Hippocampal formation (tissue), 2 donors: ENCODE results near the gene SDR42E2.
"Not testable (repeated sequence)": the region's sequence is repeated elsewhere in the genome, so short reads cannot be mapped to it uniquely, and the experiment has no call there.

Experiments
- DNase-seq, 2 donors: peaks; one replicate each; lab custom pipeline; 2025; lab: John Stamatoyannopoulos, UW

Gene SDR42E2

GRCh38 chr16:22191532-22192260 is 29.4 kb downstream of the SDR42E2 start:
- peak; percentile 14 to 63 for DNase-seq

DNA sequence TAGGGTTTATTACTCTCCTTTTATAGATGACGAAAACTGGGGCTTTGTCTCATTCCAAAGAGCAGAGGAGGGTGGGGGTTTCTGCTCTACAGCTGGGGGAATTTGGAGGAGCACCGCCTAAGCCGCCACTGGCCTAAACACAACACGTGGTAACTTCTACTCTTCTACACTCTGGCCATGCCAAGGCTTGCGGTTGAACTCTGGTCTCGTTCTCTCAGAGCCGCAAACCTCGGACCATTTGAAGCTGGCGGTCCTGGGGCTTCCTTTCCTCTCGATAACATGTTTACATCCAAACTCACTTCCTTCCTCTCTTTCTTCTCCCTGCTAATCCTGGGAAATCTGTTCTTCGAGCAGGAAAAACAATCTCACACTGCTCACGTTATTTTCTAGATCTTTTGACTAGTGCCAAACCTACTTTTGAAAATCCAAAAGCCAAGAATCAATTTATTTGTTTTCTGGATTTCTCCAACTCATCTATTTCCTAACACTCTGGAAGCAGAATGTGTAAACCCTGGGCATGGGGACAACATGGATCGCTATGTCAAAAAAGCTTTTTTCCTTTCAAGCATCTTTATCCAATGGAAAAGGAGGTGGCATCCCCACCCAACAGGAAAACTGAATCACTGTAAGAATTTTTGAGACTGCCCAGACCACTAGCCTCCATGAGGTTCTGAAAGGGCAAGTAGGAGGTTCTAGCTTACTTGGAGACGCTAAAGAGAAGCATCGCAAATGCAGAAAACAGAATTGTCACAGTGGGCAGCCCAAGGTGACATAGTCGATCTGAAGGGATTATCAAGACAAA is 30.2 kb downstream of the SDR42E2 start:
- DNase-seq: peak; percentile 30 to 42

DNA sequence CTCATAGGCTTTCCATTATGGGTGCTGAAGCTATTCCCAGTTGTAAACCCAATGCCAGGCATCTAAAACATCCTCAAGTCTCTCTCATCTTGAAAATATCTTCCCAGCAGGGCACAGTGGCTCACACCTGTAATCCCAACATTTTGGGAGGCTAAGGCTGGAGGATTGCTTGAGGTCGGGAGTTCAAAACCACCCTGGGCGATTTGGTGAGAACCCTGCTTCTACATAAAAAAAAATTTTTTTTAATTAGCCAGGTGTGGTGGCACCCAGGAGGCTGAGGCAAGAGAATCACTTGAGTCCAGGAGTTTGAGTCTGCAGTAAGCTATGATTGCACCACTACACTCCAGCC is 30.7 kb downstream of the SDR42E2 start:
- no peak for DNase-seq

DNA sequence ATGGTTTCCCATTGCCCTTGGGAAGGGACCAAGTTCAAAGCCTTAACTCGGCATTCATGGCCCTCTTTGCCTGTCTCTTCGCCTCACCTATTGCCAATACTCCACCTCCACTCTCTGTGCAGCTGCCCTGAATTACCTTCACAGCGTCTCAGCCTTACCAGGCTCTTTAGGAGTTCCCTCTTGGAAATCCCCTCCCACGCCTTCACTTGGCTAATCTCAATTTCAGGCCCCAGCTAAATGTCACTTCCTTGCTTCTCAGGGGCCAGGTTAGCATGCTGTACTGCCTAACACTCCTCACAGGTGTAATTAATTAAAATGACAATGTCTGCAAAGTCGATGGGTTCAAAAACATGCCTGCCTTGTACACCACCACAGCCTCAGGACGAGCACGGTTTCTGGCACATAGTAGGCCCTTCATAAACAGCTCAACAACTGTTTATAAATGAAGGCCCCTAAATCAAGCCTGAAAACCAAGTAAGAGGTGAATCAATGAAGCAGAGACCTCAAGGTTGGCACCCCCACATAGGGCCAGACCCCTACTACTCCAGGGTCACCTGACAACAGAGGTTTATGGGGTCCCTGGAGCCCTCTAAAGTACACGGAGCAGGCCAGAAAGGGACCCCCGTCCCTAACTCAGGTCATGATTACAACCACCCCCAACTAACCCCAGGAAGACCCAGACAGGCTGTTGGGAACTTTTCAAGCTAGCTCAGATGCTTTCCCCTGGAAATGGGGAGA is 32.6 kb downstream of the SDR42E2 start:
- no peak for DNase-seq

- DNase-seq: no peak
Observed at GRCh38 chr16:22195445-22195694, 33.1 kb downstream of the SDR42E2 start.

DNA sequence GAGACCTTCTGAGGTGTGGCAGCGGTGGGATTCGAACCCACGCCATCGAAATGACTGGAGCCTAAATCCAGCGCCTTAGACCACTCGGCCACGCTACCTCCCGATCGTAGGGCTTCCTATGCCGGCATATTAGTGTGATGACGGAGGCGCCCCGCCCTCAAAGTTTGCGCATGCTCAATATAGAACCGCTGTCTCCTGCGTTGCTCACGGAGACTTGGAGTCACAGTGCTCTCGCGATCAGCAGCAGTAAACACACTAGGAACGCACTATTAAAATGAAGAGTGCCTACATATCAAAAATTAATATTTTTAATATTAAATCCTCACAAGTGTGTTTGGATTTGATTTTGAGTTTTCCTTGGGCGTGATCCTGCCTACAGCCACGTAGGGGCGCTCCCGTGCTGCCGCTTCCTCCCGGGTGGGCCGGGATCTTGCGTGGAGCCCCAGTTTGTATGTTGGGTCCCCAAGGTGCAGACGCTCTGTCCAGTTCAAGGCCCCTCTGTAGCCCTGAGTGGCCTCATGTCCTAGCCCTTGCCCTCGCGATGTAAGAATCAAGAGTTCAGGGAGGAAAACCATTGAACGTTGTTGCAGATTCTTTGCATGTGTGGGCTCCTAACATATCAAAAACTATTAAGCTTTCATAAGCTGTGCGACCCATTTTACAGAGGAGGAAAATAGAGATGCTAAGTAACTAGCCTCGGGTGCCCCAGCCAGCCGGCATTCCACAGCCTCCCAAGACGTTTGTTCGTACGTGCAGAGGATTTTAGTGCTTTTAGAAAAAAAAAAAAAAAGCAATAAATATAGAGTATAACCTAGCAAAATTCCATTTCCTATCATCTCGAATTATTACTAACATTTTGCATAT is 33.6 kb downstream of the SDR42E2 start:
- peak; percentile 86 to 87 for DNase-seq

DNA sequence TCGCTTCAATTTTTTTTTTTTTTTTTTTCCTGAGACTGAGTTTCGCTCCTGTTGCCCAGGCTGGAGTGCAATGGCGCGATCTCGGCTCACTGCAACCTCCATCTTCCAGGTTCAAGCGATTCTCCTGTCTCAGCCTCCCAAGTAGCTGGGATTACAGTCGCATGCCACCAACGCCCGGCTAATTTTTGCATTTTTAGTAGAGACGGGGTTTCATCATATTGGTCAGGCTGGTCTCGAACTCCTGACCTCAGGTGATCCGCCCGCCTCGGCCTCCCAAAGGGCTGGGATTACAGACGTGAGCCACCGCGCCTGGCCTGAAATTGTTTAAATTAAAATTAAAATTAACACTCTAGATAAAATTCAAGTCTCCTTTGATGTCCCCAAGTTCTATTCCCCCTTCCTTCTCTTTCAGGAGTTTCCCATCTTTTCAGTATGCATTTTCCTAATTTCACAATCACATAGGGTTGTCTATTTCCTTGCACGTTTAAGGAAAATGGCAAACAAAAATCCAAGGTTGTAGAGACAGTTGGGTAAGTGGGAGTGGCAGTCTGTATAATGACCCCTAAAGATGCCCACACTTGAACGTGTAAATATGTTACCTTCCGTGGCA is 34.4 kb downstream of the SDR42E2 start:
- not testable (repeated sequence) for DNase-seq

DNA sequence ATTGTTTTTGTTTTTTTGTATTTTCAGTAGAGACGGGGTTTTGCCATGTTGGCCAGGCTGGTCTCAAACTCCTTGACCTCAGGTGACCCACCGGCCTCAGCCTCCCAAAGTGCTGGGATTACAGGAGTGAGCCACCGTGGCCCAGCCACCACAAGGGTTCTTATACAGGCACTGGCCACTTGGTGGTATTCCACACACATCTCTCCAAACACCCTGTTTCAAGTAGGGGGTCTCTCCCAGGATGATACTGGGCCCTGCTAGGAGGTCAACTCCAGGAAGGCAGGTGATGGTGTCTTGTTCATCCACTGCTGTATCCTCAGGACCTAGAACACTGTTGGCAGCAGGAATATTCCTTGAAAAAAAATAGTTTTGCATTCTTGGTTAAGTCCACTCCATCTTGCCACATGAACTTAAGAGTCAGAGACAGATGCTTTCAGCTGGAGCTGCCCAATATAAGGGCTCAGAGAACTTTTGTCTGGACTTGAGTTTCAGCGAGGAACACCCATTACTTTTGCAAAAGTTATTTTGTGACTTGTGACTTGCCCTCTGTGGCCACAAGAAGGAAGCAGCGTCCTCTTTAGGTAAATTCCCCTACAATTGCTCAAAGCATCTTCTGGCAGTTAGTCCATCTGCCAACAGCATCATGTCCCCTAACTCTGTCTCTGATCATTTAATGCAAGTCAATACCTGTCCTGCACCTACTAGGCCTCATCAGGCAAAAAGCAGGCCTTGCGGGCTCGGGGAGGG is 36.4 kb downstream of the SDR42E2 start:
- no peak for DNase-seq

GRCh38 chr16:22202261-22202637 is 39.9 kb downstream of the SDR42E2 start:
- no peak for DNase-seq

DNA sequence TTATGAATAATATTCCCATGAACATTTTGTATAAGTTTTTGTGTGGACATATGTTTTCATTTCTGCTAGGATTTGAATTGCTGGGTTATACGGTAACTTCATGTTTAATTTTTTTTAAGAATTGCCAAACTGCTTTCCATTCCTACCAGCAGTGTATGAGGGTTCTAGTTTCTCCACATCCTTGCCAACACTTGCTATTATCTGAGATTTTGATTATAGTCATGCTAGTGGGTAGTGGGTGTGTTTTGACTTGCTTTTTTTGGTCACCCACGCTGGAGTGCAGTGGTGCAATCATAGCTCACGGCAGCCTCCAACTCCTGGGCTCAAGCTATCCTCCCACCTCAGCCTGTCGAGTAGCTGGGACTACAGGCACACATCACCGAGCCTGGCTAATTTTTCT is 40.8 kb downstream of the SDR42E2 start:
- DNase-seq: no peak

DNA sequence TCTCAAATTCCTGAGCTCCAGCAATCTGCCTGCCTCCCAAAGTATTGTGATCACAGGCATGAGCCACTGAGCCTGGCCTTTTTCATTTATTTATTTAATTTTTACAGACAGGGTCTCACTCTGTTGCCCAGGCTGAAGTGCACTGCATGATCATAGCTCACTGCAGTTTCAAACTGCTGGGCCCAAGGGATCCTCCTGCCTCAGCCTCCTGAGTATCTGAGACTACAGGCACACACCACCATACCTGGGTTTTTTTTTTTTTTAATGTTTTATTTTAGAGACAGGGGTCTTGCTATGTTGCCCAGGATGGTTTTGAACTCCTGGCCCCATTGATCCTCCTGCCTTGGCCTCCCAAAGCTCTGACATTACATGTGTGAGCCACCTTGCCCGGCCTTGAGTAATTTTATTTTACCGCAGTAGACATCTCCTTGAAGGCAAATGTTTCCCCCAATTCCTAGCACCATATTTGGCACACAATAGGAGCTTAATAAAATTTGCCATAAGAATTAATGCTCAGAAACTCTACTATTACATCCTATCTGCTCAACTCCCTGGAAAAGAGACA is 41.9 kb downstream of the SDR42E2 start:
- no peak for DNase-seq

DNA sequence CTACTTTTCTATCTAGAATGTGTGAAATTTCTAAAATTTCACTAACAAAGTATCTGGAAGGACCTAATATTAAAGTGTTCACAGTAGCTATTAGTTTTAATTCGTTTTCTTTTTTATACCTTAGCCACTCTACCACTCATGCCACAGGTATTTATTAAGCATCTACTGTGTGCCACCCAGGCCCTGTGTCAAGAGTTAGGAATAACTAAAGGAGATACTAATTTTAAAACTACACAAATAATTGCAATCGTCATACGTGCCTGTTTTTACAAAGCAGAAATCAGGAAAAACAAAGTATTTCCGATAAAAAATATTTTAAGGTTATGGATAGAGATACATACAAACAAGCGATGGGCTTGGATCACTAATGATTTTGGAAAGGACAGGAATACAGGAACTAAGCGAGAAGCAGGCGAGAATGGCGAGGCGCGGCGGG is 43.3 kb downstream of the SDR42E2 start:
- DNase-seq: no peak

GRCh38 chr16:22206013-22206841 is 43.9 kb downstream of the SDR42E2 start, which contains the start of gene EEF2K:
TSS of gene EEF2K (plus strand) at chr16:22206278. CDS start at chr16:22225730, 19,452 bp downstream.
- DNase-seq: peak; percentile 72 to 83

- peak in 1 of 2 donors; percentile 60 for DNase-seq
Observed at GRCh38 chr16:22206842-22207714, 44.8 kb downstream of the SDR42E2 start.

GRCh38 chr16:22207715-22208360 is 45.5 kb downstream of the SDR42E2 start:
- no peak for DNase-seq

DNA sequence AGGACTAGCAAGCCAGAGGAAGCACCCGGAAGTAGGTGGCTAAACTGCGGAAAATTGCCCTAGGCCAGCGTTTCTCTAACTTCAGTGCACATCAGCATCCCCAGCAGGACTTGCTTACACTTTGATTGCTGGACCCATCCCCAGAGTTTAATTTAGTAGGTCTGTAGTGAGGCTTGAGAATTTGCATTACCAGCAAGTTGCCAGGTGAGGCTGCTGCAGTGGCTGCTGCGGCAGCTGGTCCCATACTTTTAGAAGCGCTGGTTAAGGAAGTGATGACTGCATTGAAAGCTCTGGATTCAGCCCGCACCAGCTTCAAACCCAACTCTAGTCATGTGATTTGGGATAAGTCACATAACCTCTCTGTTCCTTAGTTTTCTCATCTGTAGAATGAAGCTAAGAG is 48.0 kb downstream of the SDR42E2 start:
- DNase-seq: no peak

- DNase-seq: no peak
Observed at GRCh38 chr16:22210854-22211253, 48.5 kb downstream of the SDR42E2 start.

- DNase-seq: no peak
Observed at GRCh38 chr16:22213236-22213635, 50.9 kb downstream of the SDR42E2 start.
